ENCODE results near the gene DNAI4. TPM values are rescaled to one million over a fixed set of nuclear protein-coding genes. Genes with fewer than 3 reads are reported as not detected.

Gene DNAI4
- total RNA-seq, 2 experiments from 2014 or later, result 1.9 to 10.2 TPM

DNA sequence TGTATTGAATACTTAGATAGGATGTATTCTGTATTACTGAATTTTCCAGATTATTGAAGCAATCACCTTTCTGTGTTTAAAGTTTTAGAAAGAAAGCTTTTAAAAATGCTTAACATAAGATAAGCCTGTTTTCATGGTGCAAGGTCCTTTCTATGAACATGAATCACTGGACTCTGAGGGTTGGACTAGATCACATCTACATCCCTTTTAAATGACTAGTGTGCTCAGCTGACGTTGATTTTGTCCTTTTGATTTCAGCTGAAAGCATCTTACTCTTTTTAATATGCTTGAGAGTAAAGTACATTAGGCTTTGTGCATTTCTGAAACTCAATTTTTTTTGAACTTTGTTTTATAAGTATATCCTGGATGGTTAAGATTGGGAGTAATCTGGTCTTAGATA is 16.3 kb upstream of the DNAI4 start:
- peaks cover 12% of the 10 kb centered on the region for H3K4me1 ChIP-seq (ENCODE audit: insufficient read depth, low read length, poor library complexity, severe bottlenecking)
- CTCF ChIA-PET (ENCODE audit: unreplicated experiment), result no interaction called here

DNA sequence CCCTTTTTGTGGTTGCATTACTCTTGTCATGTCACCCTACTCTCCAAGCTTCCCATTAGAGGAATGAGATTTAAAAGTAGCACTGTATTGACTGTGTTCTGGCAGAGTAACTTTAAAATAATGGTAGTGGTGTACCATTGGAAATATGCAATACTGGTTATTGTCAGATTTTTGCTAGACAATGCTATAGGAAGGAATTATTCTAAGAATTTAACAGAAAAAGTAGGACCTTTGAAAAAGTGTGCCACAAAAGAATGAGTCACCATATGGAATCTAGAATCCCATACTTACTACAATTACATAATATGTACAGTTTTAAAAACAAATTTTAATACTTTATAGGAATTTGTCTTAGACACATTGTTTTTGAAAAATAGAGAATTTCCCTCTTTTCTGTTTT is 14.0 kb upstream of the DNAI4 start:
- POLR2A ChIA-PET, result interaction anchor here (0.9 to 1.3 kb wide), 6 partner anchors 10 to 42 kb away, joined by 3 to 7 read pairs (median 3); partner anchors contain the start of genes DNAI4 and MIER1
- no TSS peak for BruUV-seq (replicated peaks)
- no peak overlapping the region for H3K27ac ChIP-seq (ENCODE audit: low read depth, low read length, poor library complexity, severe bottlenecking)

More for the DNA sequence above, 16.3 kb upstream of the DNAI4 start:
- DNase-seq (ENCODE audit: low spot score), result no peak
- H2AFZ ChIP-seq (ENCODE audit: low read length), result no peak overlapping the region
- H3K9me3 ChIP-seq (ENCODE audit: low read length), result no peaks in the 10 kb centered on the region
- 0 out of 2 replicates have a peak, but pooled peaks cover 9% of the 10 kb centered on the region for H4K20me1 ChIP-seq (ENCODE audit: insufficient read depth, low read length)
- intact Hi-C loops (cut with micrococcal nuclease; ENCODE audit: unreplicated experiment), result no loop called here
- POLR2A ChIA-PET, result interaction anchor here (0.7 kb wide), 1 partner anchor 28 kb away, joined by 3 read pairs; no protein-coding TSS in a partner anchor
- peaks cover 94% of the 10 kb centered on the region for H3K36me3 ChIP-seq (ENCODE audit: insufficient read depth, low read length)
- H3K4me2 ChIP-seq (ENCODE audit: low read length), result no peak overlapping the region
- no peaks in the 10 kb centered on the region for H3K9me2 ChIP-seq (ENCODE audit: insufficient read depth, low read length)
- no TSS peak for BruUV-seq (replicated peaks)
- peaks cover 99% of the 10 kb centered on the region for H3K79me2 ChIP-seq (ENCODE audit: insufficient read depth, low read depth, low read length)
- H3K4me3 ChIP-seq (ENCODE audit: low read depth, low read length, poor library complexity, severe bottlenecking), result no peak overlapping the region
- TF ChIP-seq, protein P1, sequence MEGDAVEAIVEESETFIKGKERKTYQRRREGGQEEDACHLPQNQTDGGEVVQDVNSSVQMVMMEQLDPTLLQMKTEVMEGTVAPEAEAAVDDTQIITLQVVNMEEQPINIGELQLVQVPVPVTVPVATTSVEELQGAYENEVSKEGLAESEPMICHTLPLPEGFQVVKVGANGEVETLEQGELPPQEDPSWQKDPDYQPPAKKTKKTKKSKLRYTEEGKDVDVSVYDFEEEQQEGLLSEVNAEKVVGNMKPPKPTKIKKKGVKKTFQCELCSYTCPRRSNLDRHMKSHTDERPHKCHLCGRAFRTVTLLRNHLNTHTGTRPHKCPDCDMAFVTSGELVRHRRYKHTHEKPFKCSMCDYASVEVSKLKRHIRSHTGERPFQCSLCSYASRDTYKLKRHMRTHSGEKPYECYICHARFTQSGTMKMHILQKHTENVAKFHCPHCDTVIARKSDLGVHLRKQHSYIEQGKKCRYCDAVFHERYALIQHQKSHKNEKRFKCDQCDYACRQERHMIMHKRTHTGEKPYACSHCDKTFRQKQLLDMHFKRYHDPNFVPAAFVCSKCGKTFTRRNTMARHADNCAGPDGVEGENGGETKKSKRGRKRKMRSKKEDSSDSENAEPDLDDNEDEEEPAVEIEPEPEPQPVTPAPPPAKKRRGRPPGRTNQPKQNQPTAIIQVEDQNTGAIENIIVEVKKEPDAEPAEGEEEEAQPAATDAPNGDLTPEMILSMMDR (conservative IDR thresholded peaks at IDR 0.05; ENCODE audit: low read length), result no peak
- TF ChIP-seq EZH2phosphoT487 (IDR thresholded peaks at IDR 0.05; ENCODE audit: borderline replicate concordance, low read depth, low read length), result no peak
- no peak overlapping the region for H3K27ac ChIP-seq (ENCODE audit: low read depth, low read length, poor library complexity, severe bottlenecking)

More for the DNA sequence above, 14.0 kb upstream of the DNAI4 start:
- H3K36me3 ChIP-seq (ENCODE audit: insufficient read depth, low read length), result peaks cover 95% of the 10 kb centered on the region
- TF ChIP-seq EZH2phosphoT487 (IDR thresholded peaks at IDR 0.05; ENCODE audit: borderline replicate concordance, low read depth, low read length), result no peak
- TF ChIP-seq, protein P1 (conservative IDR thresholded peaks at IDR 0.05; ENCODE audit: low read length), result no peak
- no peak for DNase-seq (ENCODE audit: low spot score)
- peaks cover 10% of the 10 kb centered on the region; the same call in 1 of the 2 replicates for H3K9me3 ChIP-seq (ENCODE audit: low read length)
- intact Hi-C loops (cut with micrococcal nuclease; ENCODE audit: unreplicated experiment), result no loop called here
- H3K4me3 ChIP-seq (ENCODE audit: low read depth, low read length, poor library complexity, severe bottlenecking), result no peak overlapping the region
- no peaks in the 10 kb centered on the region for H3K9me2 ChIP-seq (ENCODE audit: insufficient read depth, low read length)
- peaks cover 100% of the 10 kb centered on the region for H3K79me2 ChIP-seq (ENCODE audit: insufficient read depth, low read depth, low read length)
- H3K4me1 ChIP-seq (ENCODE audit: insufficient read depth, low read length, poor library complexity, severe bottlenecking), result peaks cover 28% of the 10 kb centered on the region
- CTCF ChIA-PET (ENCODE audit: unreplicated experiment), result no interaction called here
- H4K20me1 ChIP-seq (ENCODE audit: insufficient read depth, low read length), result peaks cover 24% of the 10 kb centered on the region; the same call in 1 of the 2 replicates
- no peak overlapping the region for H3K4me2 ChIP-seq (ENCODE audit: low read length)
- no peak overlapping the region for H2AFZ ChIP-seq (ENCODE audit: low read length)
